Endodermal cell (in vitro differentiated cells): ENCODE data around the gene AHRR. TPM values are rescaled to one million over a fixed set of nuclear protein-coding genes. Genes with fewer than 3 reads are reported as not detected.
"Not testable (repeated sequence)": the region's sequence is repeated elsewhere in the genome, so short reads cannot be mapped to it uniquely, and the experiment has no call there.

Source experiments
- DNase-seq: peaks from one replicate; pipeline ENCODE4 v3.0.0-alpha.2; 2017
- H3K27ac ChIP-seq: 2 replicates; pipeline ENCODE4 v1.5.1; 2013; ENCODE audit warnings: mild to moderate bottlenecking, low read depth, low read length, moderate library complexity
- H3K27me3 ChIP-seq: 2 replicates; pipeline ENCODE4 v1.6.1; 2013; ENCODE audit warnings: mild to moderate bottlenecking, low read length, moderate library complexity; ENCODE audit not compliant: insufficient read depth, control insufficient read depth, poor library complexity, severe bottlenecking
- H3K36me3 ChIP-seq: 2 replicates; pipeline ENCODE4 v1.7.0; 2013; ENCODE audit warnings: mild to moderate bottlenecking, low read length, moderate library complexity; ENCODE audit not compliant: control insufficient read depth, insufficient read depth
- H3K4me1 ChIP-seq: one replicate; pipeline ENCODE4 v1.7.0; 2013; ENCODE audit warnings: low read length; ENCODE audit not compliant: control insufficient read depth, insufficient read depth
- H3K4me3 ChIP-seq: 2 replicates; pipeline ENCODE4 v1.5.1; 2013; ENCODE audit warnings: mild to moderate bottlenecking, low read length, moderate library complexity
- H3K9ac ChIP-seq: 2 replicates; pipeline ENCODE4 v1.6.1; 2013; ENCODE audit warnings: mild to moderate bottlenecking, low read length, moderate library complexity; ENCODE audit not compliant: poor library complexity, severe bottlenecking; ENCODE audit errors: extremely low read depth
- H3K9me3 ChIP-seq: 2 replicates; pipeline ENCODE4 v1.6.1; 2013; ENCODE audit warnings: mild to moderate bottlenecking, low read length, moderate library complexity; ENCODE audit not compliant: control insufficient read depth
- H3K27ac Mint-ChIP-seq: 2 replicates; pipeline ENCODE4 v1.8.0; 2020; ENCODE audit warnings: mixed read lengths
- H3K27me3 Mint-ChIP-seq: 2 replicates; pipeline ENCODE4 v1.8.0; 2021; ENCODE audit warnings: mild to moderate bottlenecking, mixed read lengths; ENCODE audit not compliant: insufficient read depth
- H3K36me3 Mint-ChIP-seq: 2 replicates; pipeline ENCODE4 v1.8.0; 2020; ENCODE audit warnings: low read depth, mixed read lengths
- H3K4me1 Mint-ChIP-seq: 2 replicates; pipeline ENCODE4 v1.8.0; 2020; ENCODE audit warnings: mixed read lengths
- H3K4me3 Mint-ChIP-seq: 2 replicates; pipeline ENCODE4 v1.8.0; 2020; ENCODE audit warnings: mild to moderate bottlenecking, moderate library complexity, mixed read lengths
- H3K9me3 Mint-ChIP-seq: 2 replicates; pipeline ENCODE4 v1.8.0; 2020; ENCODE audit warnings: mild to moderate bottlenecking, mixed read lengths
- WGBS, 2 experiments: methylation state at CpG; one replicate each; pipeline versions ENCODE4 v1.1.5 to v1.1.7; 2013; ENCODE audit warnings: missing lambda C conversion rate in 2 of 2, mixed read lengths in 1 of 2; ENCODE audit not compliant: insufficient coverage in 1 of 2, insufficient read length in 1 of 2; 5-methylcytosine and 5-hydroxymethylcytosine counted together
- total RNA-seq, 2 donors: library from RNA; stranded (reverse); fragmentation: NEBNext Ultra II Directional in 1 of 2; extraction: Animal tissue kit (Norgen Biotek cat#: 25700) in 1 of 2; gene quantifications; 2 replicates in 1 of 2; 3 replicates in 1 of 2; pipeline ENCODE4 v1.2.1, GENCODE V29; 2021
- TF ChIP-seq, protein P1 (sequence below): fragments of 200-600 bp; sonication (generic); conservative IDR thresholded peaks from 2 replicates; pipeline ENCODE4 v1.5.0; 2021; ENCODE audit warnings: antibody characterized with exemption, mild to moderate bottlenecking

AHRR gene
- total RNA-seq, 2 donors from 2014 or later, result 1.4 to 2.0 TPM

DNA sequence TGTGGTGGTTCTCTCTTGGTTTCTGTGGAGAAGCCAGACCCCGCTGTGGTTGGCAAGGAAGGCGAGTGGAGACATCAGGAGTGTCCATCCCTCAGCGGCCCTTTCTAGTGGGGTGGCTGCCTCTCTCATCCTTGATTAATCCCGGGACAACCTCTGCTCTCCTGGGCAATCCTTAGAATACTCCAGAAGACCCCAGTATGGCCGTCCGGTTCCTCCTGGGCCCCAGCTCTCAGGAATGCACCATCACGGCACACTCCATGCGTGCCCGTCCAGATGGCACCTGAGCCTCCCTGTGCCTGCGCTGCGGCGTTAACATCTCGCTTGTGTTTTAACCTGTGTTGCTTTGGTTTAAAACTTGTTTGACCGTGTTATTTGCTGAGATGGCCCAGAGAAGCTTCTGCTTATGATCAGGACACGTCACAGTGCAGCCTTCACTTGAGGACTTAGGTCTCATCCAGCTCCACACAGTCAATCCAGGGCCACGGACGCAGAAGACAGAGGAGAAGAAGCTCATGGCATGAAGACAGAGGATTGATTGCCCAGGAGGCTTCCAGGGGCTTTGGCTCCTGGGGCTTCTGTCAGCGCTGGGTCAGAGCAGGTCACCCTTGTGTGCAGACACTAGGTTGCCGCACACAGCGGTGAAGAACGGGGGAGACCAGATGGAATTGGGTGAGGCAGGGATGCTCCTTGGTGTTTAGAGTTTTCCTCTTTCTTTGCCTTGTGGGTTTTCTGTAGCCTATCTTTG, 20.7 kb upstream of the AHRR start:
- H3K9me3 Mint-ChIP-seq, H3K27ac ChIP-seq, H3K36me3 Mint-ChIP-seq, H3K27me3 ChIP-seq, H3K36me3 ChIP-seq, H3K27ac Mint-ChIP-seq, H3K27me3 Mint-ChIP-seq, H3K9me3 ChIP-seq, H3K4me1 ChIP-seq, H3K4me3 ChIP-seq, H3K9ac ChIP-seq, H3K4me3 Mint-ChIP-seq: not testable (repeated sequence)
- DNase-seq, result peak; percentile 13
- peaks cover 19% of the 10 kb centered on the region for H3K4me1 Mint-ChIP-seq
- WGBS, 2 experiments, result 92 to 93% methylated on average over 9 to 21 of the region's 21 CpGs

DNA sequence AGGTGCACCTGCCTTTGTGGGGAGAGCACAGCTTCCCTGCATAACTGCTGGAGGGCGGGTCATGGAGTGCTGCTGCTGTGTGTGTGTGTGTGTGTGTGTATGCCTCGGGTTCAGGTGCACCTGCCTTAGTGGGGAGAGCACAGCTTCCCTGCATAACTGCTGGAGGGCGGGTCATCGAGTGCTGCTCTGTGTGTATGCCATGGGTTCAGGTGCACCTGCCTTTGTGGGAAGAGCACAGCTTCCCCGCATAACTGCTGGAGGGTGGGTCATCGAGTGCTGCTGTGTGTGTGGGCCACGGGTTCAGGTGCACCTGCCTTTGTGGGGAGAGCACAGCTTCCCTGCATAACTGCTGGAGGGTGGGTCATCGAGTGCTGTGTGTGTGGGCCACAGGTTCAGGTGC, 19.1 kb upstream of the AHRR start:
- not testable (repeated sequence) for H3K27ac Mint-ChIP-seq, H3K27me3 ChIP-seq, H3K4me1 Mint-ChIP-seq, H3K27me3 Mint-ChIP-seq, H3K9me3 ChIP-seq, H3K27ac ChIP-seq, H3K9ac ChIP-seq, H3K4me3 ChIP-seq, H3K4me1 ChIP-seq, H3K4me3 Mint-ChIP-seq, H3K36me3 ChIP-seq, H3K9me3 Mint-ChIP-seq
- H3K36me3 Mint-ChIP-seq, result peaks cover 11% of the 10 kb centered on the region
- 90 to 99% methylated on average over 6 to 8 of the region's 8 CpGs for WGBS, 2 experiments
- DNase-seq, result peak; percentile 27

DNA sequence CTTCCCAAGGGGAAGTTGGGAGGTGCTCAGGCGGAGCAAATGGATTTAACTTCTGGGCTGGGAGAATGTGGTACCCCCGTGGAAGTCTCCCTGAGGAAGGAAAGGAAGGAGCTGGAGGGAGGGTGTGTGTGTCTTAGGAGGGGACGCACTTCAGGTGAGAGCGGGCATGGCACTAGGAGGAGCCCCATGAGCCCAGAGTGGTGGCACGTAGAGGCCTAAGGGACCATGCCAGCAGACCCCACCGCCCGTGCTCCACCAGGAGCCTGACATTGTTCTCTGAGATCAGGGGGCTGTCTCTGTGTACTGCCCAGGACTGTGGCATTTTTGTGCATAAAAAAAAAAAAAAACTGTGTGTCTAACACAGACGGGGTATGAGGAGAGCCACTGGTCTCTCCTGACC, 18.5 kb upstream of the AHRR start:
- Mint-ChIP-seq H3K27ac (no peak overlapping the region), H3K36me3 (peaks cover 12% of the 10 kb centered on the region), H3K4me1 (peaks cover 3% of the 10 kb centered on the region), H3K9me3 (no peaks in the 10 kb centered on the region), H3K27me3 (no peaks in the 10 kb centered on the region), H3K4me3 (no peak overlapping the region)
- DNase-seq, result peak; percentile 14
- Histone ChIP-seq H3K4me3 (no peak overlapping the region), H3K9me3 (no peaks in the 10 kb centered on the region), H3K27ac (no peak overlapping the region), H3K27me3 (no peaks in the 10 kb centered on the region), H3K36me3 (peaks cover 4% of the 10 kb centered on the region), H3K9ac (no peak overlapping the region), H3K4me1 (no peaks in the 10 kb centered on the region)
- WGBS, 2 experiments, result 78 to 88% methylated on average over 7 to 8 of the region's 8 CpGs
- TF ChIP-seq, protein P1, sequence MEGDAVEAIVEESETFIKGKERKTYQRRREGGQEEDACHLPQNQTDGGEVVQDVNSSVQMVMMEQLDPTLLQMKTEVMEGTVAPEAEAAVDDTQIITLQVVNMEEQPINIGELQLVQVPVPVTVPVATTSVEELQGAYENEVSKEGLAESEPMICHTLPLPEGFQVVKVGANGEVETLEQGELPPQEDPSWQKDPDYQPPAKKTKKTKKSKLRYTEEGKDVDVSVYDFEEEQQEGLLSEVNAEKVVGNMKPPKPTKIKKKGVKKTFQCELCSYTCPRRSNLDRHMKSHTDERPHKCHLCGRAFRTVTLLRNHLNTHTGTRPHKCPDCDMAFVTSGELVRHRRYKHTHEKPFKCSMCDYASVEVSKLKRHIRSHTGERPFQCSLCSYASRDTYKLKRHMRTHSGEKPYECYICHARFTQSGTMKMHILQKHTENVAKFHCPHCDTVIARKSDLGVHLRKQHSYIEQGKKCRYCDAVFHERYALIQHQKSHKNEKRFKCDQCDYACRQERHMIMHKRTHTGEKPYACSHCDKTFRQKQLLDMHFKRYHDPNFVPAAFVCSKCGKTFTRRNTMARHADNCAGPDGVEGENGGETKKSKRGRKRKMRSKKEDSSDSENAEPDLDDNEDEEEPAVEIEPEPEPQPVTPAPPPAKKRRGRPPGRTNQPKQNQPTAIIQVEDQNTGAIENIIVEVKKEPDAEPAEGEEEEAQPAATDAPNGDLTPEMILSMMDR, result no peak

DNA sequence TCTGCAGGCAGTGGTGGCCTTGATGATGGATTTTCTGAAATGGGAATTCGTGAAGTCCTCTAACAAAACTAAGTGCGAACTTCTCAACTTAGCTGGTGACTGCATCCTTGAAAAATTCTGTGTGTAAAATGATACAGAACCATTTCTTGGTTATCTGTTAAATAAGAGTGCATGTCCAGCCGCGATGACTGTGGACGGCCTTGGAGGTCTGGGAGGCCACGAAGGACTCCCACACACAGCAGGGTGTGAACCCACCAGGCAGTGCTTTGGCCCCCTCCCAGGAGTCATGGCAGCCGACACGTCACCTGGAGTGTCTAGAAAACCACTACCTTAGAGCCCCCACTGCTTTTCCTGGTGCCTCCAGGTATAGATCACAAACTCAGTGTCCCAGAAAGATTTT, 17.8 kb upstream of the AHRR start:
- not testable (repeated sequence) for H3K4me1 Mint-ChIP-seq, H3K27me3 Mint-ChIP-seq, H3K27ac ChIP-seq, H3K36me3 ChIP-seq, H3K4me1 ChIP-seq, H3K9me3 Mint-ChIP-seq, H3K4me3 ChIP-seq, H3K9ac ChIP-seq, H3K9me3 ChIP-seq, H3K27me3 ChIP-seq, H3K4me3 Mint-ChIP-seq, H3K27ac Mint-ChIP-seq
- DNase-seq, result peak; percentile 15
- WGBS, 2 experiments, result 84% methylated on average over 7 of the region's 8 CpGs; no CpG with 5 or more reads in 1 of the 2 experiments
- H3K36me3 Mint-ChIP-seq, result peaks cover 17% of the 10 kb centered on the region
